Urinary bladder (tissue), 4 donors: ENCODE results near the gene SGMS1. TPM values are rescaled to one million over a fixed set of nuclear protein-coding genes. Genes with fewer than 3 reads are reported as not detected.
A peak's percentile ranks its signal among the peaks of the same experiment; 100 is the strongest.

Source experiments
- DNase-seq: peaks from one replicate; pipeline ENCODE4 v3.0.0-alpha.2; 2015; ENCODE audit errors: extremely low spot score
- H3K27ac ChIP-seq: one replicate; pipeline ENCODE4 v1.5.1; 2013; ENCODE audit warnings: low read depth, mild to moderate bottlenecking, moderate library complexity
- H3K36me3 ChIP-seq: one replicate; pipeline ENCODE4 v1.6.1; 2013; ENCODE audit warnings: mild to moderate bottlenecking, moderate library complexity; ENCODE audit not compliant: insufficient read depth
- H3K4me1 ChIP-seq: one replicate; pipeline ENCODE4 v1.6.1; 2013; ENCODE audit warnings: mild to moderate bottlenecking, moderate library complexity; ENCODE audit not compliant: insufficient read depth
- H3K4me3 ChIP-seq: one replicate; pipeline ENCODE4 v1.5.1; 2013; ENCODE audit warnings: low read depth, low read length
- WGBS: extraction: QIAGEN DNeasy Blood & Tissue Kit; methylation state at CpG from one replicate; pipeline ENCODE4 v1.1.7; 2013; 5-methylcytosine and 5-hydroxymethylcytosine counted together
- polyA plus RNA-seq: library from polyadenylated mRNA; stranded (reverse); fragments of 200-250 nt; gene quantifications from one replicate; pipeline ENCODE4 v1.2.3, GENCODE V29; 2013
- total RNA-seq: library from RNA; depleted of rRNA; stranded (reverse); fragments of >200 nt; gene quantifications from one replicate; pipeline ENCODE4 v1.2.3, GENCODE V29; 2014
- donor health status: healthy with polysubstance abuse.
- donor health status: healthy.

SGMS1 gene
- total and polyA plus RNA-seq, 2 donors: 21.2 to 86.4 TPM

- Histone ChIP-seq H3K27ac (peak overlapping the region; percentile 93), H3K36me3 (no peaks in the 10 kb centered on the region), H3K4me1 (no peaks in the 10 kb centered on the region), H3K4me3 (peak overlapping the region; percentile 94)
- peak; percentile 28 for DNase-seq
- whole genome bisulfite sequencing: 4% methylated on average over 6 of the region's 6 CpGs
These were observed 1.9 kb upstream of the SGMS1 start for GRCh38 chr10:50625649-50626132.

- Histone ChIP-seq H3K4me3 (peak overlapping the region; percentile 94), H3K27ac (peak overlapping the region; percentile 93), H3K36me3 (no peaks in the 10 kb centered on the region), H3K4me1 (no peaks in the 10 kb centered on the region)
- WGBS: under 1% methylated on average over 58 of the region's 58 CpGs
- peak; percentile 43 for DNase-seq
These were observed 1.2 kb upstream of the SGMS1 start for GRCh38 chr10:50624866-50625501.

GRCh38 chr10:50624413-50624865 lies 683 bp upstream of the SGMS1 start:
- H3K36me3 ChIP-seq: no peaks in the 10 kb centered on the region
- under 1% methylated on average over 46 of the region's 46 CpGs for WGBS
- DNase-seq: peak; percentile 89
- peak overlapping the region; percentile 94 for H3K4me3 ChIP-seq
- peak overlapping the region; percentile 99 for H3K27ac ChIP-seq
- H3K4me1 ChIP-seq: no peaks in the 10 kb centered on the region

GRCh38 chr10:50622706-50623662 lies 772 bp downstream of the SGMS1 start:
- under 1% methylated on average over 88 of the region's 88 CpGs for WGBS
- peak; percentile 26 for DNase-seq
- Histone ChIP-seq H3K4me3 (peak overlapping the region; percentile 94), H3K27ac (peak overlapping the region; percentile 84), H3K36me3 (no peaks in the 10 kb centered on the region), H3K4me1 (no peaks in the 10 kb centered on the region)

GRCh38 chr10:50621968-50622705 lies 1.6 kb downstream of the SGMS1 start:
- DNase-seq: peak; percentile 80
- Histone ChIP-seq H3K4me1 (no peaks in the 10 kb centered on the region), H3K4me3 (peak overlapping the region; percentile 94), H3K27ac (peak overlapping the region; percentile 84), H3K36me3 (no peaks in the 10 kb centered on the region)
- WGBS: under 1% methylated on average over 21 of the region's 21 CpGs

- no peak for DNase-seq
- 56% methylated on average over 7 of the region's 7 CpGs for WGBS
- H3K4me3 ChIP-seq: no peak overlapping the region
- no peaks in the 10 kb centered on the region for H3K36me3 ChIP-seq
- no peaks in the 10 kb centered on the region for H3K4me1 ChIP-seq
- H3K27ac ChIP-seq: no peak overlapping the region
These were observed 2.9 kb downstream of the SGMS1 start for GRCh38 chr10:50620899-50621298.

- DNase-seq: no peak
- Histone ChIP-seq H3K27ac (no peak overlapping the region), H3K4me3 (no peak overlapping the region), H3K36me3 (no peaks in the 10 kb centered on the region), H3K4me1 (no peaks in the 10 kb centered on the region)
- 68% methylated on average over 2 of the region's 2 CpGs for WGBS
These were observed 3.9 kb downstream of the SGMS1 start for GRCh38 chr10:50619882-50620281.

DNA sequence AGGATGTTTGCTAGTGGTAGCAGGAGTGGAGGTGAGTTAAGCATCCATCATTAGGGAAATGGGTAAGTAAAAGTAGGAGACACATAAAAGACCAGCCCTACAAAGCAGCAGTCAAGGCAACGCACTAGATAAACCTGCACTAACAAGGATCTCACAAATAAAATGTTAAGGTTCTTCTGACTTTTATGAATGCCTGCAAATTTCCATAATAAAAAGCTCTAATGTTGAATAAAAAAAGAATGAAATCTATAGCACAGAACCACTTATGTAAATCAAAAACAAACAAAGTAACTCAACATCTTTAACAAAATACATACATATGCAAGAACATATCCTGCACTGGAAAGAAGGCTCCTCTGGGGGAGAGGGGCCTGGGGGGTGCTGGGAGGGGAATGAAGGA lies 4.6 kb downstream of the SGMS1 start:
- H3K4me3 ChIP-seq: no peak overlapping the region
- H3K36me3 ChIP-seq: no peaks in the 10 kb centered on the region
- H3K27ac ChIP-seq: no peak overlapping the region
- no peaks in the 10 kb centered on the region for H3K4me1 ChIP-seq
- no peak for DNase-seq
- WGBS: 88% methylated on average over 1 of the region's 1 CpG

DNA sequence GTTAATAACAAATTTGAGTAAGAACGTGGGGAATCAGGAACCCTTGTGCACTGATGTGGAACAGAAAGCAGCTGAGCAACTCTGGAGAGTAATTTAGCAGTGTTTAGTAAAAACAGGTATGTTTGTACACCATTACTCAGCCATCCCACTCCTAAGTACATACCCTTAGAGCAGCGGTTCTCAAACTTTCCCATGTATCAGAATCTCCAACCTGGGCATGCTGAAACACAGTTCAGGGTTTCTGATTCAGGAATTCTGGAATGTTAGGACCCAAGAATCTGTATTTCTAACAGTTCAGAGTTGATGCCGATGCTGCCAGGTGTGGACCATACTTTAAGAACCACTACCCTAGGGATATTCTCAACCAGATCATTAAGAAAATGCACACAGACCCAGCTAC lies 5.1 kb downstream of the SGMS1 start:
- no peaks in the 10 kb centered on the region for H3K36me3 ChIP-seq
- DNase-seq: no peak
- WGBS: 82% methylated on average over 3 of the region's 3 CpGs
- H3K4me1 ChIP-seq: no peaks in the 10 kb centered on the region
- no peak overlapping the region for H3K27ac ChIP-seq
- H3K4me3 ChIP-seq: no peak overlapping the region

DNA sequence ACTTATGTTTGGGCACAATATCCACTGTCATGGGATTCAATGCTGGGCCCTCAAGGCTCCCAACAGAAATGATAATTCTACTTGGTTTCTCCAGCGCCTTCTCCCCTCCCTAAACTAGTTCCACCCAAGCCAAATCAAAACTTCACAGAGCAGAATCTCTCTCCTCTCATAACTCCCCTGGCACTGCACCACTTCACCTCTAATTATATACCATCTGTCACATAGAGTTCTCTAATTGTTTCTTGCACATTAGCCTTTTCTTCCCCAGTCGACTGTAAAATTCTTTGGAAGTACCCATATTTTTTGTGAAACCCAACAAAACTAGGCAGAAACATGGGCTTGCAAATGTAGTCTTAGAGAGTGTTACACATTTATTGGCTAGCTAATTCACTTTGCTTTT lies 8.1 kb downstream of the SGMS1 start:
- H3K36me3 ChIP-seq: no peaks in the 10 kb centered on the region
- H3K4me3 ChIP-seq: no peak overlapping the region
- WGBS: 90% methylated on average over 2 of the region's 2 CpGs
- H3K27ac ChIP-seq: no peak overlapping the region
- H3K4me1 ChIP-seq: no peaks in the 10 kb centered on the region
- DNase-seq: no peak

DNA sequence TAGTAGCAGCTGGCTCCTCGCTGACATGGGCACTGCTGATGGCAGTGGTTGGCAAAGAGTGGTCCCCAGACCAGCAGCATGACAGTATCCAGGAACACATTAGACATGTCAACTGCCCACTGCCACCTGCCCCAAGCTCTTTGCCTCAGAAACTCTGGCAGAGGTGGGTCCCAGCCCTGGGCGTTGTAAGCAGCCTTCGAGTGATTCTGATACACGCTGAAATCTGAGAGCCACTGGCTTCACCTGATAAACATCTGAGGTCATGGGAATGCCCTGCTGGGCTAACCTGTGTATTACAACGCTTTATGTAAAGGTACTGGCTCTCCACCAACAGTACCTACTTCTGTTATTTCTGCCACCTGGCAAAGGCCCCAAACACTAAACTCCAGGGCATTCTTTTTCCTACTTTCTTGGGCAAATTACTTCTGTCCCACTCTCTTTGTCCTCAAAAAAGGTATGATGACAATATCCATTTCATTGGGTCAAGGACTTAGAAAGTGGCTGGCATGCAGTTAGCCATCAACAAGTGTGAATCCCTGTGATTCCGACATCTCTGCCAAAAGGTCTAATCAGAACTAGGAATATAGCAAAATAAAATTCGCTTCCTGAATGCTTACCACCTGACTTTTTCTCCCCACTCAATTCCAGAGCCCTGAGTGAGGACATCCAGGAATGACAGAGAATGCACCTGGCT lies 9.2 kb downstream of the SGMS1 start:
- Histone ChIP-seq H3K36me3 (no peaks in the 10 kb centered on the region), H3K4me3 (no peak overlapping the region), H3K4me1 (no peaks in the 10 kb centered on the region), H3K27ac (no peak overlapping the region)
- no peak for DNase-seq
- WGBS: 79% methylated on average over 7 of the region's 7 CpGs

DNA sequence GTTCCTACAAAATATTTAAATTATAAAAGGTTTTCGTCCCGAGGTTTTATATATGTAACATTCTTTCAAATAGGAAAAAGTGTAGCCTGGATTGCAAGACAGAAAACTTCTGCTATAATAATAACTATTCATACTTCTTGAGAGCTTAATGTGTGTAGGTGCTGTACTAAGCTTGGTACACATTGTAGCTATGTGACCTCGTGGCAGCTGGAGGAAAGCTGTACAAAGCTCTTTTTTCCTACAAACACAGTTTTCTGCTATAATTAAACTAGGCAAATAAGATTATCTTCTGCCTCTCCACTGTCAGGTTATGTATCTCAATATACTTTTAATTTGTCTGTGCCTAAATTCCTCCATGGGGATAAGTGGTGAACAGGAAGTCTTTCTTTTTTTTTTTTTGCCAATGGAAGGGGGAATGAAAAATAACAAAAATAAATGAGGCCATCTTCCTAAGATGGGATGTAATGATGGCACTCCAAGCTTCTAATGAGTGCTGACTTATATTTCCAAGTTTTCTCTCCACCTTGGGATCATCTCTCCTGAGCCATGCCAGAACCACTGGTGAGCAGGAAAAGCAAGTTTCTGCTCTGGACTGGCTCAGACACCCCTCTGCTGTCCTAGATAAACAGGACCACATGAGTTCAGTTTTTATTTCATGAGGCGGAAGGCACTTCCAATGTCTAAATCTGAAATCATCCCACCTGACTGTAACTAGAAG lies 9.9 kb downstream of the SGMS1 start:
- 76% methylated on average over 4 of the region's 4 CpGs for WGBS
- Histone ChIP-seq H3K4me3 (no peak overlapping the region), H3K4me1 (no peaks in the 10 kb centered on the region), H3K36me3 (no peaks in the 10 kb centered on the region), H3K27ac (no peak overlapping the region)
- no peak for DNase-seq
